ENCODE data around the gene PAPPA2.

The PAPPA2 gene

DNA sequence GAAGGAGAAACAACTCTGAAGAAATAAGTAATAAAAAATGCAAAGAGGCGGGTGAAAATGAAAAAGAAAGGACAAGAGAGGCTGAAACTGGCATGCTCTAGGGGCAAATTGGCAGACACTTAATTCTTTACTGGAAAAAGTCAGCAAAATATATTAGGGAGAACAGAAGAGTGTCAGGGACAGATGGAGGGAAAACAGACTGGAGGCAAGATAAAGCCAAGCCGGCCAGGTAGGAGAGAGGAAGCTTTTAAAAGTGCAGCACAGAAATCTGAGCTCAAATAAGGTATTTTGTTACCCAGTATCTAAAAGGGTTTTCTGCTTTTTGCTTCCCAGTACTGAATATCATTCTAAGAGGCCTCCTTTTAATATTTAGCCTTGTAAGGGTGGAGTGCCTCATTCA, 339.3 kb downstream of the PAPPA2 start:
- no peak for DNase-seq (ENCODE audit: low read depth in 2 of 2)

DNA sequence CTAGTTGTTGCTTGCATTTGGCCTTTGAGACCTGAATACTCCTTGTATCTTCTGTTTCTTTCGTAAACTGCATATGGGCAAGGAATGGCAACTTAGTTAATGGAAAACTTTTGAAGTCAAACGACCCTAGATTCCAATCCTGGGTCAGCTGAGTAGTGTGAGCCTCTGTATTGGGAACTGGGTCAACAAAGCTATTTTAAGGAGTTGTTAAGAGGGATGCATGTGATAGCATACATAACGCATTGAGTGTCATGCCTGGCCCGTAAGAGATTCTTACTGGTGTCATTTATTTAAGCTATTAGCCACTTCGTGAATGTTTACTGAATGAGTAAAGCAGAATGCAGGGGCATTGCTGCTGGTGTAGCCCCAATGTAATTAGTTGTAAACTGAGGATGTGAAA, 340.1 kb downstream of the PAPPA2 start:
- no peak for DNase-seq (ENCODE audit: low read depth in 2 of 2)

DNA sequence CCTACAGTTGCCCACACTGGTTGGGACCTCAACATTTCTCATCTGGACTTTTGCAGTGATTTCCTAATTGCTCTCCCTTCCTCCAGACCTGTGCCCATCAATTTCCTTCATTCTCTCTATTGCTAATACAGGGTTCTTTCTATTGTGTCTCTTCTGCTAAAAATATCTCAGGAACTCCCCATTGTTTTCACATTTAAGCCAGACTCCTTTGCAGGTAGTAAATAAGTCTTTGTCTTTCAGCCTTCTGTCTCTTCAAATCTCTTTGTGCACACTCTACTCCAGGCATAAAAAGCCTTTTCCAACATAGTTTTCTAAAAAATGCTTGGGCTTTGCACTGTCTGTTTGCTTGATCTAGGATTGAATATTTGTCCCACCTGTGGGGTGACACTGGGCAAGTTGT, 340.6 kb downstream of the PAPPA2 start:
- no peak for DNase-seq (ENCODE audit: low read depth in 2 of 2)

DNA sequence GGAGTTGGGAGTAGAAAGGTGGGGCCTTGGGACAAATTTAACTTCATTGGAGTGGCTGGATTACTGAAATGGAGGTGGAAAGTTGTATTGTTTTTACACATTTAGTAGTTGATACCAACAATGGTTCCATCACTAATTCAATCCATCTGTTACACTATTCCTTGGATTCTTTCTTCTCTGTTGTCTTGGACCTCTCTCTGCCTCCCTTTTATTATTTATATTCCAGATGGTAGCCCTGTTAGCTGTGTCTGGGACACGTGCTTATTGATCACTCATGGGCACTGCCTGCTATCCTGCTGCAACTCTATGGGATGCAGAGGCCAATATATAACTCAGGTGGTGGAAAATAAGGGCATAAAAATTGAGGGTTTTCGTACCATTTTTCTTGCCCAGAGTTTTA, 346.3 kb downstream of the PAPPA2 start:
- no peak for DNase-seq (ENCODE audit: low read depth in 2 of 2)

DNA sequence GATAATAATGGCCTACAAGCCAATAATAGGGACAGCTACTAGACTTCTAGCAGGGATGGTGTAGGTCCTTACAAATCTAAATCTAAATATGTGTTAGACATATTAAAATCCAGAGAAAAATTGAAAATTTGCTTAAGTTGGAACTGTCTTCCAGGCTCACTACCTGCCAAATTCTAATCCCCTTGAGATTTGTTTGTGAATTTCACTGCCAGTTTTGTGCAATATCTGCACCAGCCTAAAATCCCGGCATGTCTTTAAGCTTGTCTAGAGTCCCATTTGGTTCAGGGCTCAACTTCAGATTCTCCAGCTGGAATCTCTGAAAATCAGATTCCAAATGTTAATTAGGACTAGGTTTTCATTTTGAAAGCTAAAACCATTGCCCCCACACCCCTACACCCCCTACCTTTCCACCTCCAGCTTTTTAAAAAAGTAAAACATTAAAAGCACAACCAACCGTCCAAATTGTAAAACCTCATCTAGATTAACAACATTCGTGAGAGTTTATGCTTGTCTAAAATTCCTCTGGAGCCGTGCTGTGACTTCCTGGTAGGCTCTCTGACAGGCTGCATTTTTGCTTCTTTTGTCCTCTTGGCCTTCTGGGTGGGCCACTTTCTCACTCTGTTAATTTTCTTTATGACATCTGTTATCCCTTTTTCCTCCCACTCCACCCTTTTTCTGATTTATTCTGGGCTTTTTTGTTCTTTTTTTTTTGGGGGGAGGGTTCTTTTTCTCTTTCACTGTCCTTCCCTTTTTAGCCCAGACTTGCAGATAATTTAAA, 348.7 kb downstream of the PAPPA2 start:
- DNase-seq (ENCODE audit: low read depth in 2 of 2) = no peak

DNA sequence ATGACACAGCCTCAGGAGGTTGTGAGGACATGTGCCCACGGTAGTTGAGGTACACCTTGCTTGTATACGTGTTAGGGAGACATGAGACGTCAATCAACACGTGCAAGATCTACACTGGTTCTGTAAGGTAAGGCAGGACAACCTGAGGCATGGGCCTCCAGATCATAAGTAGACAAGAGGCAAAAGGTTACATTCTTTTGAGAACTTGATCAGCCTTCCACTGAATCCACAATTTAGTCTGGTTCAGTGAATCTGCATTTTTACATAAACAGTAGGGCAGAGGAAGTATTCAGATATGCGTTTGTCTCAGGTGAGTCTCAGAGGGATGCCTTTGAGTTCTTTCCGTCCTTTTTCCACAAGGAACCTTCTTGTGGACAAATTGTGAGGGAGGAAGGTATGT, 352.6 kb downstream of the PAPPA2 start:
- no peak for DNase-seq (ENCODE audit: low read depth in 2 of 2)

DNA sequence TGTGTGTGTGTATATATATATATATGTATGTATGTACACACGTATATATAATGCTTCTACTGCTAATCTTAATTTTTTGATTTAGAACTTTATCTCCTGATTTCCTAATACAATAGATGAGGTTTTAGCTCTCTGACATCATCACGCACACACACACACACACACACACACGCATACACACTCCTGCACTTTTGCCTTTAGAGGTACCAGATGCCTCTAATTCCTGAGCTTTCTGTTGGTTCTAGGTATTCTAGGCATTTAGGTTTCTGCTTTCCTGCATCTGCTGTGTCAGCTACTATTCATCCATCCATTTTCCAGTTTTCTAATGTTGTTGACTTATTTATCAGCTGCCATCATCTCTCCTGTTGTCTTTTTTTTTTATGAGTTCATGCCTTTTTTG, 353.3 kb downstream of the PAPPA2 start:
- no peak for DNase-seq (ENCODE audit: low read depth in 2 of 2)

DNA sequence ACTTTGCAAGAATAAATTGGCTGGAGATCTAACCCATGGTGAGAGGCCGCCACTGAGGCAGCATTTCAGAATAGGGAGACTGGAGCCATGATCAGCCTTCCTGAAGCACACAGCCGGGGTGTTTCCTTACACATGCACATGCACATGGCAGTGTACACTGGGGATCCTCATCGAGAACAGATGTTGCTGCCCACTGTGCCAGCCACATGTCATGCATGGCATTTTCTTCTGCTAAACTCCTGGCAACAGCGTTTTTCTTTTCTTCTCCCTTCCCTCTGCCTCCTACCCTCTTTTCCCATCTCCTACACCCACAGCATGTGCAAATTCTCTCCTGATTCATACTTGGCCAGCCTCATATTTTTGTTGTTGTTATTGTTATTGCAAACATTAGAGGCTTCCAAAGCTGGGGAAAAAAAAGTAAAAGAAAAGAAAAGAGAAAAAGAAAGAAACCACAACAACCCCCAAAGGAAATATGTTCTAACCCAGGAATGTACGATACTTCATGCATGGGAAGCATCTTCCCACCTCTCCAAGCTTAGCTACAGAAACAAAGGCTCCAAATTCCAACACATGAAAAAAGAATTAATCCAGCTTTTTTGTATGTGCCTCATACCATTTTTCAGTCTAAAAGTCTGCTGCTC, 357.5 kb downstream of the PAPPA2 start:
- DNase-seq (ENCODE audit: low read depth in 2 of 2) = no peak

DNA sequence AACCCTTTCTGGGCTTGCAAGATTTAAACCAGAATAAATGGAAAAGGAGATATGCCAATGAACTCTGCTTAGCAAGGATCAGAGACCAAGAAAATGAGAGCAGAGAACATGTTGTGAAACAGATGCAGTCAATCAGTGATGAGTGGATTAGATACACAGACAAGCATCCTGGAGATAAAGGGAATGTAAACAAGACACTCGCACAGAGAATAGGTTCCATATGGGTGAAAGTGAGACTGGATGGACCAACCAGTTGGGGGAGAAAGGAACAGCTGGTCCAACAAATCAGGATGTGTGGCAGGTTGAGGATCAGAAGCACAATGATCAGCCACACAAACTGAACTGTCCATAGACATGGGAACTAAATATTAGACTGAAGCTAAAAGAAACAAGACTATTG, 363.3 kb downstream of the PAPPA2 start:
- no peak for DNase-seq (ENCODE audit: low read depth in 2 of 2)

DNA sequence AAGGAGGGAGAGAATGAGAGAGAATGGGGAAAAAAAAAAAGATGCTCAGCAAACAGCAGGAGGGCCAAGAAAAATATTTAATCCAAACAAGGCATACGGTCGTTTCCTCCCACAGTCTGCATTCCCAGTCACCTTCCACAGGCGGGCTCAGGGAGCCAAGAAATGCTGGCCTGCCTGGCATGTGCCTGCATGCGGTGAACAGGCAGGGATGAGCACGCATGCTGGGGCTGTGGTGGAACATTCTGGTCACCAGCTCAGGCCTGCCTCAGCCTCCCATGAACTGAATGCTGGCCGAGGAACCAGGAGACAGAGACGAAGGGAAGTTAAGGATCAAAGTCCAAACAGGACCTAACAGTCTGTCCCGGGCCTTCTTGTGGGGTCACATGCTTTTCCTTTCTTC, 366.3 kb downstream of the PAPPA2 start:
- no peak for DNase-seq (ENCODE audit: low read depth in 2 of 2)

DNA sequence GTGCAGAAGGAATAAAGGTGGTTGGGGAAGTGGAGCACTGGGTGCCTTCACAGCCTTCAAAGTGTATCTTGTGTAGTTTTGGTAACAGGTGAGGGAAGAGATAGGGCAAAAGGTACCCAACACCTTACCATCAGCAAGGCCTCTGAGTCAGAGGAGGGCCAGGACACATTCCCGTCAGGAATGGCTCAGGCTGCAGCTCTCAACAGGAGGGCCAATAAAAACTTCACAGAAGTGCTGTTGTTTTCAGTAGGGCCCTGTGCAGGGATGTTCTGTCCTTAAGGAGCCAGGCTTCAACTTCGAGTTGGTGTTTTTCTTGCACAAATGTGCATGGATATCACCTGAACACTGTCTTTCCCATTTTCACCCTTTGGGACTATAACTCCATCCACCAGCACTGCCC, 368.2 kb downstream of the PAPPA2 start:
- no peak for DNase-seq (ENCODE audit: low read depth in 2 of 2)

DNA sequence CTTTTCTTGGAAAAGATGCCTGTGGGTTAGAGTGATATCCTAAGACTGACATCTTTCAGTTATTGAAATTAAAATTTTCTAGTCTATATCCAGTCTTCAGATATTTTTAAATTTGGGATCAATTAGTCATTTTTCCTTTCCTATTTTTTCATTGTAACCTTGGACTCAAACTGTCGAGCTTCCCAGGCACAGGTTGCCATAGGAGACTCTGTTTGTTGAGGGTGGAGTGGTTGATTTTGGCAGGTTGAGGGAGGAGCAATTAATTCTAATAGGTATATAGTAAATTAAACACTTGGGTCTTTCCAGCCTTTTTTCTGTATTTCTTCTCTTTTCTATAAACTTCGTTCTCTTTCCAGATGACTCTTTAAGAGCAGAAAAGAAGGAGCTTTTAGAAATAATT, 374.7 kb downstream of the PAPPA2 start:
- no peak for DNase-seq (ENCODE audit: low read depth in 2 of 2)

DNA sequence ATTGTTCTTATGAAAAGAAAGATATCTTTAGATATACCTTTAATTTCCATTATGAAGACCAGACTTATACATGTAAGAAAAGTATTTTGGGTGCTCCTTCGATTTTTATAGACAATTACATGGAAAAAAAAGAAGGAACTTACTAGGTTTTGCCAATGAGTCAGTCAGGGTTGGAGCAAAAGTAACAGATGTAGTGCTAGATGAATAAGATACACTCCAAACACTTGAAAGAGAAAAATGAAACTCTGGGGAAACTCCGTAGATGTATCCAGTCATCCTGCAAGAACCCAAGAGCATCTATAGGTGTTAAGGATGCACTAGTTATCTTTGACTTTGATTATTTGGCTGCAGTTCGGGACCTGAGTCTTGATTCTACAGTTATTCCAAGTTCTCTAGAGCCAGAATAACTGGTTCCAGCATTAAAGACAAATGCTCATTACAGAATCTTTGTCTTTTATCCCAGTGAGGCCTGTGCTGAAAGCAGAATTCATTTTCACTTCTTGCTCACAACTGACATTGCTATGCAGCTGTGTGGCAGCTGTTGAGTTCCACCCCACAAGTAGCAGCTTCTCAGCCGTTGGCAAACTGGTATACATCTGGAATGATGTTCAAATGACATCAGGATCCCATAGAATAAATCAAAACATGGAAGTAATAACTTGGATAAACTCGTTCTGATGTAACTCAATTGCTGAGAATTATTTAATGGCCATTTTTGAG, 375.5 kb downstream of the PAPPA2 start:
- no peak for DNase-seq (ENCODE audit: low read depth in 2 of 2)

DNA sequence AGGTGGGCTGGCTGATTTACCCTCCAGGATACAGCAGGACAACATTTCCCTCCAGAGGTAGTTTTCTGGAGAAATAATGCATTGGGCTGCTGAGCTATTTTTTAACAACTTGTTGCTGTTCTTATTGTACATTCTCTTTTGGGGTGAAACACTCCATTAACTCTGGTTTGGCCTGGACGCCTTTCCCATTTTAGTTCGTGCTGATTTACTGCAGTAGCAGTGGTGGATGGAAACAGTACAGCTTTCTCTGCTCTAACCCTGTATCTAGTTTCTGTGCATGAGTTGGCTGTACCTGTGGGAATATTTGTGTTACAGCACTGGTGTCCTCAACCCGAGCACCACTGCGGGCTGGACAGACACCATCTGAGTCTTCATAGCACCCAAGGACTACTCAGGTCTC, 376.2 kb downstream of the PAPPA2 start:
- no peak for DNase-seq (ENCODE audit: low read depth in 2 of 2)

DNA sequence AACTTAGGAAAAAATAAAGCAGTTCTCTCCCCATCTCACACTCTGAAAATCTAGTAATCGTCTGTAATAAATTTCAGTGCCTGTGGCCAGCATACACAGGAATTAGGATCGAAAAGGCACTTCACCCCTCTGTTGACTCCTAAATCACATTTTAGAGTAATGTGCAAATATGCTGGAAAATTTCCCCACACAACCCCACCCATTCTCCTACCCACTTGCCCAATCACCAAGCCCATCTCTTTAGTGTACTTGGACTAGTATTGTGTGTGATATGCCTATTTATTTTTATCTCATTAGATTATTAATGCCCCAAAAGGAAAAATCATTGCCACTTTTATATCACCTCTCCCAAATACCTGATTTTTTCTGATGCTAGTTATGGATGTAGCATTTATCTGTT, 378.3 kb downstream of the PAPPA2 start:
- DNase-seq (ENCODE audit: low read depth in 2 of 2) = no peak

DNA sequence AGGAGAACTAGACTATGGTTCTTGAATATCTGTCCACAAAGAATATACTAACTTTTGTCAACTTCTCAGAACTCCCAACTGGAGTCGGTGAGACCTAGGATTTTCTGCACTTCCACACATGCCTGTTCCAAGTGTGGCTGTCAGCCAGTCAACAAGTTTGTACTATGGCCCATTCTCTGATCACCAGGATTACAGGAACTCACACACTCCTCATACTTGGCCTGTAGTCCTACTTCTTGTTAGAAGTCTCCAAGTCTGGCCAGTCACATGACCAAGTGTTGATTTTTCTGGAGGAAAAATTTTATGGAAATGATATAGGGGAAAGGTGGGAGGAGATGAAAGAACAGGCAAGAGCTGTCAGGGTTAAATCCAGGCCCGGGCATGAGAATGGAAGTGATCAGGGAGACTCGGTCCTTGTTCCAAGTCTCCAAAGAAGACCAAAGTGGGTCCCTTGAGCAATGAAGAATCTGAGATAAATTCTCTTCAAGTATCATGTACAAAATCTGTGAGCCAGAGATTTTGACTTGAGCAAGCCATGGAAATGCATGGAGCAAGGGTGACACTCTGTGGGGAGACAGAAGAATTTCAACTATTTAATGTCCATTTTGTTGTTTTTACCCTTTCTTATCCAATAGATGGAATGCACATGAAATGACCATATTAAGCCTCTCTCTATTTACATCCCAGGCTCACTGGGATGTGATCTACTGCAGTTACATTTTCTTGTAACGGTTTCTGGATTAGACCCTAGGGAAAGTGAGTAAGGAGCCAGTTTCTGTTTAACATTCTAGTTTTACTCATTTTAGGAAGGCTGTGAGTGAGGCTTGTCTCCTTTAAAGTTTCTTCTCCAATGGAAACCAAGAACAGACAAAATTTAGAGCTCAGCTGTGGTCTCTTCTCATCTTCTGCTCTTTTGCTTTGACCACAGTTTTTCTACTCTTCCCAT, 380.6 kb downstream of the PAPPA2 start:
- DNase-seq (ENCODE audit: low read depth in 2 of 2) = no peak

DNA sequence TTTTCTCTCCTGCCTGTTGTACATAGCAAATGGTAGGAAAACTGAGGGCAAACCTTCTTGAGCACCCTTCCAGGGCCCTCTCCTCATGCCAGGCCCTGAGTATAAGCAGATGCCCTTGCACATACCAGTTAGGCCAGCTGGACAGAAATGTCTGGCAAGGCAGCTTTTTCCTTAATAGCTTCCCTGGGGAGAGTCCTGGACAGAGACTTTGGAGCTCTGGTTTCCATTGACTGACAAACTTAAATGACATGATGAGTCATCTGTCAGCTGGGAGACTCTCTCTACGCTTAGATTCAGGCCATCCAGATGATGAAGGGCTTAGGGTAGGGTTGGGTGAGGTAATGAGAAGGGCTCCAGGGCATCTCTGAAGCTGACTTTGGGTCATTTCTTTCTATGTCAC, 384.1 kb downstream of the PAPPA2 start:
- DNase-seq (ENCODE audit: low read depth in 2 of 2) = no peak

DNA sequence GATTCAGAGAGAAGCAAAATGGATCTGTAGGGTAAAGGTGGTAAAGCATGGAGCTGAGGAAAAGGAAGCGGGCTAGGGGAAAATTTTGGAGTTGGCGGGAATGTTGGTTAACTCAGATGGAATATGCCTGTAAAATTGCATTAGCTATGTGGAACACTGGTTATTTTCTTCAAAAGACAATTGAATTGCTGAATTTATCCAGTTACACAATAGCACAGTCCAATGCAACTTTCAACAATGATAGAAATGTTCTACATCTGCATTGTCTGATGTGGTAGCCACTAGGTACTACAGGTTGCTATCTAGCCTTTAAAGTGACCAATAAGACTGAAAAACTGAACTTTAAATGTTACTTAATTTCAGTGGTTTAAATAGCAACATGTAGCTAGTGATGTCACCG, 386.3 kb downstream of the PAPPA2 start:
- DNase-seq (ENCODE audit: low read depth in 2 of 2) = no peak

DNA sequence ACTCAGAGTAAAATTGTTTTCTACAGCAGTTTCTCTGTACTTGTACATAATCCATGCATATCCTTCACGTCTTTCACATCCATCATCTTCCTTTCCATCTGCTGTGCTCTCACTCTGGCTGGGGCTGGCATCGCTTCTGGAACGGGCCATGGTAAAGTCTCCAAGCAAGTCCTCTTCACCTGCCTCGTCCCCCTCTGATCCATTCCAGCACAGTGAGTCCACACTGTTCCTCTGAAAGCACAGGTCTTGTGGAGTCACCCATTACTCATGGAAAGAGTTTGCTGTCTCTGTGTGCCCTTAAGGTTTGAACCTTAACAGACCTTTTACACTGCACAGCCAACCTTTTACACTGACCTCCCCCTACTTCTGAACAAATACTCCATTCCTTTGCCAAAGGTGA, 387.9 kb downstream of the PAPPA2 start:
- no peak for DNase-seq (ENCODE audit: low read depth in 2 of 2)

DNA sequence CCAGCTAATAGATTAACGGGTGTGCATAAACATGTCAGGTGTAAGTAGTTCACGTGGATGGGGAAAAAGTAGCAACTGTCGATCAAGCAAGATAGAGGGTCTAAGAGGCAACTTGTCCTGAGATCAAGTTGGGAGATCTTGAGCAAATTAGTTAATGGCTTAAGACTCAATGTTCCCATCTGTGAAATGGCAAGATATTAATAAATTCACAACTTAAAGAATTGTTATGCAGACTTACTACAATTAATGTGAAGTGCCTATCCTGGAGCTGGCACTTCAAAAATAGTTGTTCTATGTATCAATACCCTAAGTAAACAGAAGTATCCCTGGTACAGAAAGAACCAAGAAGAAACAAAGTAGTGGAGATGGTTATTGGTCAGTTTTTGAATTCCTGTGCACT, 389.1 kb downstream of the PAPPA2 start:
- DNase-seq (ENCODE audit: low read depth in 2 of 2) = no peak

DNA sequence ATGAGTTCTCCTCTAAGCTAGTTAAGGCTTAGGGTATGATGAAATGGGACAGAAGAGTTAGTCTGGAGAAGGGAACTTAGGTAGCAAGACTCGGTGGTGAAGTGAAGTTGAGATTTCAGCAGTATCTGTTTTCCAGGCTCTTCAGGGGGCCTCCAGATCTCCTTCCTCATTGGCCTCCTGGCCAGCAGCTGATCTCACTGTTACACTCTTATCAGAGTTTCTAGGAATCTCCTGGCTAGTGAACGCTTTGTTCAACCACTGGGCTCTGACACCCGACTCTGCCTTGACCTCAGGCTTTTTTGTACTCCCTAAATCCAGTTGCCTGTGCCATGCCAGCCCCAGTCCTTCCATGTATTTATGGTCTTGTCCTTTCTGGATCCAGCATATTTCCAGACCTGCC, 390.5 kb downstream of the PAPPA2 start:
- DNase-seq (ENCODE audit: low read depth in 2 of 2) = no peak

DNA sequence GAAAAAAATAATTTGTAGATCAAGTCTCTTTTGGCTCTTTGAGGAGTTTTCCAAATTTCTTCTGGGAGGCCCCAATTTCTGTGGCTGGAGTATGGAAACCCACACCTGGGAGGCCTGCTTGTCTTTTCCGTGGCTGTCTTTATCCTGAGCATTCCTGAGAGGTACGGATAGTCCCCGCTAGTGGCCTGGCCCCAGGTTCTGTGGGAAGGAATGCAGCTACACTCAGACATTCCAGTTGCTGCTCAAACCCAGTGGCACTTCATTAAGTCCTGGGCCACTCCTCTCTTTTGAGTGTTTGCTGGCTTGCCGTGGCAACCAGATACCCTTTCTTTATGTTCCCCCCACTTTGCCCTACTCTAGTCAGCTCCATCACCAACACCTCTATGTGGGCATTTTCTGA, 391.1 kb downstream of the PAPPA2 start:
- no peak for DNase-seq (ENCODE audit: low read depth in 2 of 2)
